ENCODE data around the gene ATXN3L. TPM values are rescaled to one million over a fixed set of nuclear protein-coding genes. Genes with fewer than 3 reads are reported as not detected.

Gene ATXN3L
- total RNA-seq, 4 donors from 2014 or later = not detected

DNA sequence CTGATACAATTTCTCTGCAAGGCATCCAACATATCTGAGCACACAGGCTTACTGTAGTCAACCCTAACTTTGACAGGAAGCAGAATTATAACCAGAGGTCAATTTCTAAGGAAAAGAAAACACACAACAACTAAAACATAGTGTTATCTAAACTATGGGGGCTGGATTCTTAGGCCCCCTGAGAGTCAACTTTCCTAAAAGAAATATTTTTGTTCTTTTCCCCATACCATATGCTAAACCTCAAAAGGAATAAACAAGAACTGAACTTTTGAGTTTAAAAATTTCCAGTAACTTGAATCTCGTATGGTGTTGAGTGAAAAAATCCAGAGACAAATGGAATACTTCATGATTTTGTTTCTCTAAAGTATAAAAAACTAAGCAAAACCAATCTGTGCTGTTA, 42.9 kb downstream of the ATXN3L start:
- H3K9me3 ChIP-seq = no peaks in the 10 kb centered on the region
- H3K4me3 ChIP-seq = no peak overlapping the region
- H3K27ac ChIP-seq = no peak overlapping the region
- no peaks in the 10 kb centered on the region for H3K27me3 ChIP-seq
- TF ChIP-seq POLR2A (IDR thresholded peaks at IDR 0.05) (no peak), EP300 (IDR thresholded peaks at IDR 0.05; ENCODE audit: low read depth) (no peak), POLR2AphosphoS5 (IDR thresholded peaks at IDR 0.05) (no peak)
- TF ChIP-seq, protein P1, sequence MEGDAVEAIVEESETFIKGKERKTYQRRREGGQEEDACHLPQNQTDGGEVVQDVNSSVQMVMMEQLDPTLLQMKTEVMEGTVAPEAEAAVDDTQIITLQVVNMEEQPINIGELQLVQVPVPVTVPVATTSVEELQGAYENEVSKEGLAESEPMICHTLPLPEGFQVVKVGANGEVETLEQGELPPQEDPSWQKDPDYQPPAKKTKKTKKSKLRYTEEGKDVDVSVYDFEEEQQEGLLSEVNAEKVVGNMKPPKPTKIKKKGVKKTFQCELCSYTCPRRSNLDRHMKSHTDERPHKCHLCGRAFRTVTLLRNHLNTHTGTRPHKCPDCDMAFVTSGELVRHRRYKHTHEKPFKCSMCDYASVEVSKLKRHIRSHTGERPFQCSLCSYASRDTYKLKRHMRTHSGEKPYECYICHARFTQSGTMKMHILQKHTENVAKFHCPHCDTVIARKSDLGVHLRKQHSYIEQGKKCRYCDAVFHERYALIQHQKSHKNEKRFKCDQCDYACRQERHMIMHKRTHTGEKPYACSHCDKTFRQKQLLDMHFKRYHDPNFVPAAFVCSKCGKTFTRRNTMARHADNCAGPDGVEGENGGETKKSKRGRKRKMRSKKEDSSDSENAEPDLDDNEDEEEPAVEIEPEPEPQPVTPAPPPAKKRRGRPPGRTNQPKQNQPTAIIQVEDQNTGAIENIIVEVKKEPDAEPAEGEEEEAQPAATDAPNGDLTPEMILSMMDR (IDR thresholded peaks at IDR 0.05) = no peak
- intact Hi-C loops (cut with DNase I; ENCODE audit: low total_unique reads) (no loop called here), in situ Hi-C loops (cut with MboI; ENCODE audit: low pct_ligation_motif_present in 1 of 4, low pct_unique_long_range_greater_than_20kb in 1 of 4, low sequenced_read_pairs in 3 of 4) (no loop called here)
- 42% methylated on average over 1 of the region's 1 CpG; no CpG with 5 or more reads in 1 of the 2 donors for WGBS, 2 donors (ENCODE audit: low coverage in 1 of 2)
- no peak for DNase-seq
- no peaks in the 10 kb centered on the region for H3K36me3 ChIP-seq
- H3K4me1 ChIP-seq = no peaks in the 10 kb centered on the region

DNA sequence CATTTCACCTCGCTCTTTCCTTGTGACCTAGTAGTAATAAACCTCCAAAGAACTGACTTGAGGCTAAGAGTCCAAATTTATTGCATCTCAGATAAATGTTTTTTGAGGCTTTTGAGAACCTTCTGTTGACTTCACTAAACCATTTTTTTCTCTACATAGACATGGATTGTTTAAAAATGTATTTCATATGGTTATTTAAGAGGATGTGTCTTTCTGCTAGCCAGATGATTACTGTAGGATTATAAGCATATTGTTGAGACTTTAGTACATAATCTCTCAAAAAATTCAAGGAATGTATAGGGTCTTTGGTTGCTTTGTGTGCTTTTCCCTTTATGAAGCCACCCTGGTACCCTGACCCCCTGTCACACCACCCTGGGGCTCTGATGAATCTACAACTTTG, 44.8 kb downstream of the ATXN3L start:
- H3K4me1 ChIP-seq = no peaks in the 10 kb centered on the region
- intact Hi-C loops (cut with DNase I; ENCODE audit: low total_unique reads) (no loop called here), in situ Hi-C loops (cut with MboI; ENCODE audit: low pct_ligation_motif_present in 1 of 4, low pct_unique_long_range_greater_than_20kb in 1 of 4, low sequenced_read_pairs in 3 of 4) (no loop called here)
- no peak for TF ChIP-seq EP300 (IDR thresholded peaks at IDR 0.05; ENCODE audit: low read depth)
- no peak overlapping the region for H3K4me3 ChIP-seq
- no peak overlapping the region for H3K27ac ChIP-seq
- H3K9me3 ChIP-seq = no peaks in the 10 kb centered on the region
- DNase-seq = no peak
- 75 to 88% methylated on average over 1 of the region's 1 CpG for WGBS, 2 donors (ENCODE audit: low coverage in 1 of 2)
- no peaks in the 10 kb centered on the region for H3K36me3 ChIP-seq
- no peaks in the 10 kb centered on the region for H3K27me3 ChIP-seq

DNA sequence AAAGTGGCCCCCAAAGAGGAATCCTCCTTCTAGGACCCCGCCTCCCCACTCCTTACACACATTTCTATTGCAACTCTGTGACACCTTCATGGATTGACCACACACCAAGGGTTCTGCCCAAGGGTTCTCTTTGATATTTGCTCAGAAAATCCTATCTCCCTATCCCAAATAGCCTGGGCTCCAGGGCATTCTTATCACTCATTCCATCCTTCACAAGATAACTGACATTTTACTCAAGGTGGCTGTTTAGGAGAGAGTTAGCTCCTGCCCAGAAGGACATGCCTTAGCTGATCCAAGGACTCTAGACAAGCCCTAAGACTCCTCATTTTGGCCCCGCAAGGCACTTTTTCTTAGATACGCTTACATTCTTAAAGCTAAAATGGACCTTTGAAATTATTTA, 47.4 kb downstream of the ATXN3L start:
- in situ Hi-C loops (cut with MboI; ENCODE audit: low pct_ligation_motif_present in 1 of 4, low pct_unique_long_range_greater_than_20kb in 1 of 4, low sequenced_read_pairs in 3 of 4) = loop anchor here in 3 of 4 donors (25.0 kb wide), 2 partner anchors 215 to 285 kb away; partner anchors contain the start of gene TMSB4X (in 1 of the 3)
- H3K4me1 ChIP-seq = no peaks in the 10 kb centered on the region
- no peak overlapping the region for H3K4me3 ChIP-seq
- WGBS, 2 donors (ENCODE audit: low coverage in 1 of 2) = 87 to 100% methylated on average over 2 to 3 of the region's 3 CpGs
- H3K27me3 ChIP-seq = no peaks in the 10 kb centered on the region
- H3K36me3 ChIP-seq = no peaks in the 10 kb centered on the region
- TF ChIP-seq, protein P1 (IDR thresholded peaks at IDR 0.05) = no peak
- TF ChIP-seq EP300 (IDR thresholded peaks at IDR 0.05; ENCODE audit: low read depth) (no peak), POLR2A (IDR thresholded peaks at IDR 0.05) (no peak), POLR2AphosphoS5 (IDR thresholded peaks at IDR 0.05) (no peak)
- no peaks in the 10 kb centered on the region for H3K9me3 ChIP-seq
- no peak for DNase-seq
- H3K27ac ChIP-seq = no peak overlapping the region
- intact Hi-C loops (cut with DNase I; ENCODE audit: low total_unique reads) = no loop called here

DNA sequence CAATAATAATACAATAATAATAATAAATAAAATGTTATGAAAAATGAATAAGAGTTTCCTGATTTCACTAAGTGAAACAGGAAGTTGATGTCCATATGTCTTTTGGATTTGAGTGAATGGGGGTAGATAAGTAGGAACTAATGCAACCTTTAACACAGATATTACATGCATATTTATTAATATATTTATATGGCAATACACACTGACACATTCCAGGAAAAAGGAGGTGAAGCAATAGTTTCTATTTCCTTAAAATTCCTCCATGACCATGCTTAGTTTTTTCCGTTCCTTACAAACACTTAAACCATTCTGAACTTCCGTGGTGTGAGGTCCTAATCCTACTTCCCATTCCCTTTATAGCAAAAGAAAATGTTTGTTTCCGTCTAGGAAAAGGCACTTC, 48.3 kb downstream of the ATXN3L start:
- Histone ChIP-seq H3K27ac (no peak overlapping the region), H3K27me3 (no peaks in the 10 kb centered on the region), H3K36me3 (no peaks in the 10 kb centered on the region), H3K9me3 (no peaks in the 10 kb centered on the region), H3K4me1 (no peaks in the 10 kb centered on the region), H3K4me3 (no peak overlapping the region)
- in situ Hi-C loops (cut with MboI; ENCODE audit: low pct_ligation_motif_present in 1 of 4, low pct_unique_long_range_greater_than_20kb in 1 of 4, low sequenced_read_pairs in 3 of 4) (loop anchor here in 3 of 4 donors (25.0 kb wide), 2 partner anchors 216 to 284 kb away; partner anchors contain the start of gene TMSB4X (in 1 of the 3)), intact Hi-C loops (cut with DNase I; ENCODE audit: low total_unique reads) (no loop called here)
- 75 to 89% methylated on average over 3 of the region's 3 CpGs for WGBS, 2 donors (ENCODE audit: low coverage in 1 of 2)
- no peak for DNase-seq
- TF ChIP-seq POLR2AphosphoS5 (IDR thresholded peaks at IDR 0.05) (no peak), EP300 (IDR thresholded peaks at IDR 0.05; ENCODE audit: low read depth) (no peak), POLR2A (IDR thresholded peaks at IDR 0.05) (no peak)
- TF ChIP-seq, protein P1 (IDR thresholded peaks at IDR 0.05) = no peak

DNA sequence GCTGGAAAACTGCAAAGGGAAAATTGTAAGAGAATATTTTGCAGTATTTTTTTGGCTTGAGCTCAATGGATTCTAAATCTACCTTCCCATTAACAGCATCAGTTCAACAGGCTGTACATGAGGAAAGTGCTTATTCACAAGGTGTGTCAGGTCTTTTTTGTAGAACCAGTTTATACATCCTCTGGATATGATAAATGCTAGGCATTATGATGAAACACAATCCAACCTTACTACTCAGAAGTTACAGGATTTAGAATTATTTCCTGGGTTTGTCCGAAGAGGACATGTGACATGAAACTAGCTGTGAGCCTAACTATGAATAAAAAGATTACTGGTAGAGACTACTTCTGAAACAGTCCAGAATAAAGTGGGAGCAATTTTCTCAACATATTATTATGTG, 49.5 kb downstream of the ATXN3L start:
- Histone ChIP-seq H3K4me1 (peaks cover 0 to 3% (median 0%) of the 10 kb centered on the region in 4 donors), H3K36me3 (no peaks in the 10 kb centered on the region), H3K9me3 (no peaks in the 10 kb centered on the region), H3K4me3 (no peak overlapping the region), H3K27me3 (no peaks in the 10 kb centered on the region), H3K27ac (no peak overlapping the region)
- in situ Hi-C loops (cut with MboI; ENCODE audit: low pct_ligation_motif_present in 1 of 4, low pct_unique_long_range_greater_than_20kb in 1 of 4, low sequenced_read_pairs in 3 of 4) = loop anchor here in 3 of 4 donors (25.0 kb wide), 2 partner anchors 217 to 283 kb away; partner anchors contain the start of gene TMSB4X (in 1 of the 3)
- intact Hi-C loops (cut with DNase I; ENCODE audit: low total_unique reads) = no loop called here
- no peak for DNase-seq
- WGBS, 2 donors (ENCODE audit: low coverage in 1 of 2) = 71 to 86% methylated on average over 1 of the region's 1 CpG
- TF ChIP-seq POLR2A (IDR thresholded peaks at IDR 0.05) (no peak), POLR2AphosphoS5 (IDR thresholded peaks at IDR 0.05) (no peak), EP300 (IDR thresholded peaks at IDR 0.05; ENCODE audit: low read depth) (no peak)
- TF ChIP-seq, protein P1 (IDR thresholded peaks at IDR 0.05) = no peak
